Smooth muscle cell (in vitro differentiated cells): ENCODE results near the gene DUSP15. TPM values are rescaled to one million over a fixed set of nuclear protein-coding genes. Genes with fewer than 3 reads are reported as not detected.

Experiments used
- DNase-seq: peaks from one replicate; lab custom pipeline; 2025; ENCODE audit not compliant: unreplicated experiment; lab: John Stamatoyannopoulos, UW
- H2AFZ ChIP-seq: fragments of 200-600 bp; sonication (generic); 2 replicates; pipeline ENCODE4 v1.6.0; 2016; ENCODE audit warnings: antibody characterized with exemption, low read depth, mild to moderate bottlenecking
- H3F3A ChIP-seq: fragments of 200-600 bp; sonication (generic); 2 replicates; pipeline ENCODE4 v1.6.0; 2017; ENCODE audit warnings: antibody characterized with exemption, low read depth
- H3K27ac ChIP-seq: fragments of 200-600 bp; sonication (generic); 2 replicates; pipeline ENCODE4 v1.5.1; 2016; ENCODE audit warnings: low read depth, mild to moderate bottlenecking
- H3K27me3 ChIP-seq: fragments of 200-600 bp; sonication (generic); 2 replicates; pipeline ENCODE4 v1.6.1; 2016; ENCODE audit warnings: low read depth, mild to moderate bottlenecking
- H3K36me3 ChIP-seq: fragments of 200-600 bp; sonication (generic); 2 replicates; pipeline ENCODE4 v1.5.1; 2016; ENCODE audit warnings: low read depth
- H3K4me1 ChIP-seq: fragments of 200-600 bp; sonication (generic); 2 replicates; pipeline ENCODE4 v1.5.1; 2016; ENCODE audit warnings: low read depth
- H3K4me2 ChIP-seq: fragments of 200-600 bp; sonication (generic); 2 replicates; pipeline ENCODE4 v1.6.0; 2016; ENCODE audit warnings: mild to moderate bottlenecking
- H3K4me3 ChIP-seq: fragments of 200-600 bp; sonication (generic); 2 replicates; pipeline ENCODE4 v1.5.1; 2016; ENCODE audit warnings: mild to moderate bottlenecking
- H3K79me2 ChIP-seq: fragments of 200-600 bp; sonication (generic); 2 replicates; pipeline ENCODE4 v1.6.0; 2016; ENCODE audit warnings: low read depth, mild to moderate bottlenecking
- H3K9ac ChIP-seq: fragments of 200-600 bp; sonication (generic); 2 replicates; pipeline ENCODE4 v1.6.0; 2016; ENCODE audit warnings: low read depth
- H3K9me3 ChIP-seq: fragments of 200-600 bp; sonication (generic); replicated peaks from 2 replicates; pipeline ENCODE4 v1.5.1; 2016; ENCODE audit warnings: low read depth
- H4K20me1 ChIP-seq: fragments of 200-600 bp; sonication (generic); 2 replicates; pipeline ENCODE4 v1.6.0; 2016; ENCODE audit warnings: low read depth
- WGBS: methylation state at CpG from one replicate; pipeline ENCODE4 v1.1.7; 2016; ENCODE audit warnings: low lambda C conversion rate; 5-methylcytosine and 5-hydroxymethylcytosine counted together
- polyA plus RNA-seq: library from polyadenylated mRNA; unstranded; fragments of >200 nt; fragmentation: Nextera tagmentation; extraction: Ambion mirVana; gene quantifications from 2 replicates; pipeline ENCODE4 v1.2.1, GENCODE V29; 2016
- total RNA-seq: library from RNA; depleted of rRNA; stranded (reverse); fragments of >200 nt; gene quantifications from 2 replicates; pipeline ENCODE4 v1.2.3, GENCODE V29; 2014
- TF ChIP-seq, protein P1 (sequence below): fragments of 200-600 bp; sonication (generic); IDR thresholded peaks from 2 replicates; pipeline ENCODE4 v1.5.1; 2017; ENCODE audit warnings: borderline replicate concordance, mild to moderate bottlenecking, antibody characterized with exemption; ENCODE audit not compliant: insufficient read depth, poor library complexity, severe bottlenecking

Gene DUSP15
- total and polyA plus RNA-seq, 2 experiments from 2014 or later: 6.2 to 10.2 TPM

DNA sequence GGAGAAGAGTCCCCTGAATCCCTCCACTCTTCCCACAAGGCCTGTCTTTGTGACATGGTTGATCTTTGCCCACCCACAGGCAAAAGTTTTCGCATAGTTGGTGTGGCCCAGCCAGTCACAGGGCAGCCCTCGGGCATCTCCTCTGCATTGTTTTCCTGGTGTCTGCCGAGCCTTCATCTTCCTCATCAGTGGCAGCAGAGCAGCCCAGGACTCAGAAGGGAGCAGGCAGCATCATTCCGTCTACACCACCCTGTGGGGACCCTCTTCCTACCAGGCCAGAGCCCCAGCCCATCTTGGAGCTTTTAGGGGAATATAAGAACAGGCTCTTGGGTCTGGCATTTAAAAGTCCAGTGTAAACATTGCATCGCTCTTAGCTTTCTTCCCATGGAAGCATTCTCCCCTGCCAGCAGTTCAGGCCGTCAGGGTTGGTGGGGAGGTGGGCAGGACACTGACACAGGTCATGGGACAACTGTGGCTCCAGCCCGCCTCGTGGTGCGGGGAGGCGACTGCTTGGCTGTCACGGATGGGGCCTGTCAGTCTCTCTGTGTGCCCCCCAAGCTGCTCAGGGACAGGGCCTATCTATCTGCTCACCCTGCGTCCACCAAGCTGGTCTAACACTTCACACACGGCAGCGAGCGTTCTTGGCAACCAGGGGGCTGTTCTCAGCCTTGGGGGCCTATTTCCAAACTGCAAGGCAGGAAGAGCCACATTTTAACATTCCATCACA lies 43.3 kb upstream of the DUSP15 start:
- H3K79me2 ChIP-seq: no peaks in the 10 kb centered on the region
- TF ChIP-seq, protein P1, sequence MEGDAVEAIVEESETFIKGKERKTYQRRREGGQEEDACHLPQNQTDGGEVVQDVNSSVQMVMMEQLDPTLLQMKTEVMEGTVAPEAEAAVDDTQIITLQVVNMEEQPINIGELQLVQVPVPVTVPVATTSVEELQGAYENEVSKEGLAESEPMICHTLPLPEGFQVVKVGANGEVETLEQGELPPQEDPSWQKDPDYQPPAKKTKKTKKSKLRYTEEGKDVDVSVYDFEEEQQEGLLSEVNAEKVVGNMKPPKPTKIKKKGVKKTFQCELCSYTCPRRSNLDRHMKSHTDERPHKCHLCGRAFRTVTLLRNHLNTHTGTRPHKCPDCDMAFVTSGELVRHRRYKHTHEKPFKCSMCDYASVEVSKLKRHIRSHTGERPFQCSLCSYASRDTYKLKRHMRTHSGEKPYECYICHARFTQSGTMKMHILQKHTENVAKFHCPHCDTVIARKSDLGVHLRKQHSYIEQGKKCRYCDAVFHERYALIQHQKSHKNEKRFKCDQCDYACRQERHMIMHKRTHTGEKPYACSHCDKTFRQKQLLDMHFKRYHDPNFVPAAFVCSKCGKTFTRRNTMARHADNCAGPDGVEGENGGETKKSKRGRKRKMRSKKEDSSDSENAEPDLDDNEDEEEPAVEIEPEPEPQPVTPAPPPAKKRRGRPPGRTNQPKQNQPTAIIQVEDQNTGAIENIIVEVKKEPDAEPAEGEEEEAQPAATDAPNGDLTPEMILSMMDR: no peak
- no peaks in the 10 kb centered on the region for H3K9me3 ChIP-seq
- peak overlapping the region; percentile 33 for H2AFZ ChIP-seq
- H4K20me1 ChIP-seq: no peaks in the 10 kb centered on the region
- no peak overlapping the region for H3K27ac ChIP-seq
- no peak overlapping the region for H3K9ac ChIP-seq
- peaks cover 17% of the 10 kb centered on the region for H3F3A ChIP-seq
- no peaks in the 10 kb centered on the region for H3K4me1 ChIP-seq
- no peak overlapping the region for H3K4me3 ChIP-seq
- H3K4me2 ChIP-seq: no peak overlapping the region
- H3K27me3 ChIP-seq: no peaks in the 10 kb centered on the region
- WGBS: 83% methylated on average over 15 of the region's 15 CpGs
- DNase-seq: no peak
- no peaks in the 10 kb centered on the region for H3K36me3 ChIP-seq

DNA sequence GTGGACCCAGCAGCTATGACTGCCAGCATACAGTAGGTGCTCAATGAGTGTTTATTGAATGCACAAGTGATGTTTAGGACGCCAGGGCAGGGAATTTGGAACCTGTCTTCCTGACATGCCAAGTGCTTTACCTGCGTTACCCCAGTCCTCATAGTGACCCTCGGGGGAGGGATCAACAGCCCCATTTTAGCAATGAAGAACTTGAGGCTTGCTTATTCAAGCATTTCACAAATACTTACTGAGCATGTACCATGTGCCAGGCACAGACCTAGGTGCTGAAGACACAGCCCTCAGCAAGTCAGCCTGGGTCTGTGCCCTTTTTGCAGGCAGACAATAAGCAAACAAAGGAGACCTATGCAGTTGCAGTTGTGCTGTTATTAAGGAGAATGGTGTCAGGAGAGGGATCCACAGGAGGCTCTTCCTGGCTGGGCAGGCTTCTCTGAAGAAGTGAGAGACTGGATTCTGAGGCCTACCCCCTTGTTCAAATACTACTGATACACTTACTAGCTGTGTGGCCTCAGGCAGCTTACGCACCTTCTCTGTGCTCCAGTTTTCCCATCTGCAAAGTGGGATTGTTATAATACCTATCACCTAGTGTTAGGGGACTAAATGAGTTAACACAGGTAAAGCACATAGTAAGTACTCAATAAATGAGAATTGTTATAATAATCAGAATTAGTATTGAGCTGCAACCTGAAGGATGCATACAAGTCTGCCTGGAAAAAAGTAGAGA lies 39.9 kb upstream of the DUSP15 start:
- Histone ChIP-seq H3K4me2 (no peak overlapping the region), H3K9me3 (no peaks in the 10 kb centered on the region), H3K27me3 (no peaks in the 10 kb centered on the region), H3K79me2 (no peaks in the 10 kb centered on the region), H3F3A (no peaks in the 10 kb centered on the region), H3K4me1 (no peaks in the 10 kb centered on the region), H4K20me1 (no peaks in the 10 kb centered on the region), H2AFZ (no peak overlapping the region), H3K27ac (no peak overlapping the region), H3K9ac (no peak overlapping the region), H3K4me3 (no peak overlapping the region), H3K36me3 (no peaks in the 10 kb centered on the region)
- WGBS: 85% methylated on average over 4 of the region's 4 CpGs
- no peak for DNase-seq
- TF ChIP-seq, protein P1: no peak

DNA sequence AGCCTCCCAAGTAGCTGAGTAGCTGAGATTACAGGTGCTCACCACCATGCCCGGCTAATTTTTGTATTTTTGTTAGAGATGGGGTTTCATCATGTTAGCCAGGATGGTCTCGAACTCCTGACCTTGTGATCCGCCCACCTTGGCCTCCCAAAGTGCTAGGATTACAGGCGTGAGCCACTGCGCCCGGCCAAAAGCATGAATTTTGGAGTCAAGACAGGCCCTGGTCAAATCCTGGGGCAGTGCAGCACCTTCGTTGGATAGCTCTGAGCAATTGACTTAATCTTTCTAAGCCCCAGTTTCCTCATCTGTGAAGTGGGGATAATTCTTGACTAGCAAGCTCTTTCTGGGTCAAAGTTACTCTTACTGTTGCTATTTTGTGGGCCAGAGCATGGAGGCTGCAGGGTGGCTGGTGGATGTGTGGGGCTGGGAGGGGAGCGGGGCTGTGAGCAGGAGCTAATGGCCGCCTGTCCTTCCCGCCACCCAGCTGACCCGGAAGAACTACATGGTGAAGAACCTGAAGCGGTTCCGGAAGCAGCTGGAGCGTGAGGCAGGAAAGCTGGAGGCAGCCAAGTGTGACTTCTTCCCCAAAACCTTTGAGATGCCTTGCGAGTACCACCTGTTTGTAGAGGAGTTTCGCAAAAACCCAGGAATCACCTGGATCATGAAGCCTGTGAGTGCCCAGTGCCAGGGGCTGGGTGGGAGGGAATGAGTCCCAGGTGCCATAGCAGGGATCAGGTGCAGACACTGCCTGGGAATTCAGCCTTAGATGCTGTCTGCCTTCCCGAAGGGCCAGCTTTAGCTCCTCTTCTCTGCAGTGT lies 39.1 kb upstream of the DUSP15 start:
- 92% methylated on average over 17 of the region's 17 CpGs for WGBS
- Histone ChIP-seq H3K79me2 (no peaks in the 10 kb centered on the region), H3F3A (no peaks in the 10 kb centered on the region), H3K4me2 (no peak overlapping the region), H3K4me1 (no peaks in the 10 kb centered on the region), H3K9me3 (no peaks in the 10 kb centered on the region), H3K27me3 (no peaks in the 10 kb centered on the region), H3K36me3 (no peaks in the 10 kb centered on the region), H4K20me1 (no peaks in the 10 kb centered on the region), H3K27ac (no peak overlapping the region), H3K4me3 (no peak overlapping the region), H2AFZ (no peak overlapping the region), H3K9ac (no peak overlapping the region)
- DNase-seq: no peak
- TF ChIP-seq, protein P1: no peak
